ENCODE data around the gene WASHC2A.
"Not testable (repeated sequence)": the region's sequence is repeated elsewhere in the genome, so short reads cannot be mapped to it uniquely, and the experiment has no call there.

Gene WASHC2A

GRCh38 chr10:50067546-50068351, at the start of gene WASHC2A:
Gene WASHC2A (plus strand): TSS chr10:50067954. CDS start chr10:50068006, 52 bp downstream.
- peak; percentile 92 for DNase-seq (ENCODE audit: low read depth)
- H3K4me3 ChIP-seq (ENCODE audit: low read depth, low read length) = peak within 1 kb of the TSS; percentile 64
- peak; percentile 90 for TF ChIP-seq MAX (IDR thresholded peaks at IDR 0.05; ENCODE audit: low read depth, low read length)
- TF ChIP-seq MYC (IDR thresholded peaks at IDR 0.05; ENCODE audit: low read depth, low read length) = peak; percentile 58
- TF ChIP-seq POLR2A (IDR thresholded peaks at IDR 0.05; ENCODE audit: extremely low read depth, insufficient read length) = peak; percentile 75

GRCh38 chr10:50019279-50019678, 48.5 kb upstream of the WASHC2A start:
- H3K4me3 ChIP-seq (ENCODE audit: low read depth, low read length); DNase-seq (ENCODE audit: low read depth): not testable (repeated sequence)

GRCh38 chr10:50020451-50021024, 47.2 kb upstream of the WASHC2A start:
- H3K4me3 ChIP-seq (ENCODE audit: low read depth, low read length); DNase-seq (ENCODE audit: low read depth): not testable (repeated sequence)

- no peak for DNase-seq (ENCODE audit: low read depth)
- no peak overlapping the region for H3K4me3 ChIP-seq (ENCODE audit: low read depth, low read length)
- TF ChIP-seq CTCF (IDR thresholded peaks at IDR 0.05; ENCODE audit: low read depth, low read length) = no peak
- no peak for TF ChIP-seq MAX (IDR thresholded peaks at IDR 0.05; ENCODE audit: low read depth, low read length)
- TF ChIP-seq POLR2A (IDR thresholded peaks at IDR 0.05; ENCODE audit: extremely low read depth, insufficient read length) = no peak
- no peak for TF ChIP-seq MYC (IDR thresholded peaks at IDR 0.05; ENCODE audit: low read depth, low read length)
Observed at GRCh38 chr10:50021646-50022045, 46.1 kb upstream of the WASHC2A start.

- not testable (repeated sequence) for DNase-seq (ENCODE audit: low read depth); H3K4me3 ChIP-seq (ENCODE audit: low read depth, low read length)
Observed at GRCh38 chr10:50024716-50025383, 42.9 kb upstream of the WASHC2A start.

- no peak overlapping the region for H3K4me3 ChIP-seq (ENCODE audit: low read depth, low read length)
- DNase-seq (ENCODE audit: low read depth) = no peak
- TF ChIP-seq POLR2A (IDR thresholded peaks at IDR 0.05; ENCODE audit: extremely low read depth, insufficient read length) = no peak
- TF ChIP-seq MAX (IDR thresholded peaks at IDR 0.05; ENCODE audit: low read depth, low read length) = no peak
- no peak for TF ChIP-seq MYC (IDR thresholded peaks at IDR 0.05; ENCODE audit: low read depth, low read length)
- TF ChIP-seq CTCF (IDR thresholded peaks at IDR 0.05; ENCODE audit: low read depth, low read length) = no peak
Observed at GRCh38 chr10:50025627-50026026, 42.1 kb upstream of the WASHC2A start.

- TF ChIP-seq MAX (IDR thresholded peaks at IDR 0.05; ENCODE audit: low read depth, low read length) (no peak), POLR2A (IDR thresholded peaks at IDR 0.05; ENCODE audit: extremely low read depth, insufficient read length) (no peak), CTCF (IDR thresholded peaks at IDR 0.05; ENCODE audit: low read depth, low read length) (no peak), MYC (IDR thresholded peaks at IDR 0.05; ENCODE audit: low read depth, low read length) (no peak)
- DNase-seq (ENCODE audit: low read depth) = no peak
- H3K4me3 ChIP-seq (ENCODE audit: low read depth, low read length) = no peak overlapping the region
Observed at GRCh38 chr10:50027195-50027594, 40.6 kb upstream of the WASHC2A start.
